ENCODE measurements around the gene REPIN1. TPM values are rescaled to one million over a fixed set of nuclear protein-coding genes. Genes with fewer than 3 reads are reported as not detected.
A peak's percentile ranks its signal among the peaks of the same experiment; 100 is the strongest.

The REPIN1 gene
- total RNA-seq, 3 donors from 2014 or later (not counting 1 experiment from before 2014, with no cell fraction given): 58.9 to 79.4 (median 76.5) TPM

GRCh38 chr7:150406312-150406566 is 37.6 kb downstream of the REPIN1 start:
- intact Hi-C loops (cut with micrococcal nuclease): no loop called here
- no peaks in the 10 kb centered on the region for H3K27me3 ChIP-seq (ENCODE audit: control insufficient read depth, insufficient read depth, low read length)
- peaks cover 12% of the 10 kb centered on the region for H3K36me3 ChIP-seq (ENCODE audit: control insufficient read depth, insufficient read depth, low read length)
- peak overlapping the region; percentile 94 for H3K4me3 Mint-ChIP-seq
- ATAC-seq: no peak
- H3K4me1 Mint-ChIP-seq: peaks cover 34 to 37% of the 10 kb centered on the region in 2 donors
- WGBS (ENCODE audit: insufficient coverage): 39% methylated on average over 2 of the region's 2 CpGs
- H3K27me3 Mint-ChIP-seq (ENCODE audit: low read depth in 2 of 2): no peaks in the 10 kb centered on the region
- H3K9me3 ChIP-seq (ENCODE audit: control insufficient read depth, insufficient read depth, low read length): no peaks in the 10 kb centered on the region
- TF ChIP-seq CTCF (IDR thresholded peaks at IDR 0.05): no peak
- peak overlapping the region; percentile 90 to 91 for H3K27ac Mint-ChIP-seq
- peak in 1 of 2 donors; percentile 52 for DNase-seq
- no peaks in the 10 kb centered on the region for H3K9me3 Mint-ChIP-seq
- no peaks in the 10 kb centered on the region for H3K36me3 Mint-ChIP-seq
- H3K4me1 ChIP-seq (ENCODE audit: control insufficient read depth, insufficient read depth, low read length): peaks cover 43% of the 10 kb centered on the region
- peak overlapping the region; percentile 89 for H3K27ac ChIP-seq (ENCODE audit: low read length)
- peak overlapping the region; percentile 87 for H3K4me3 ChIP-seq (ENCODE audit: low read length)

- H3K36me3 ChIP-seq (ENCODE audit: control insufficient read depth, insufficient read depth, low read length): peaks cover 12% of the 10 kb centered on the region
- H3K27me3 Mint-ChIP-seq (ENCODE audit: low read depth in 2 of 2): no peaks in the 10 kb centered on the region
- TF ChIP-seq CTCF (IDR thresholded peaks at IDR 0.05): no peak
- DNase-seq (peak in 1 of 2 donors; percentile 69), ATAC-seq (peak; percentile 42 to 64 (median 44))
- peaks cover 34 to 37% of the 10 kb centered on the region in 2 donors for H3K4me1 Mint-ChIP-seq
- H3K9me3 Mint-ChIP-seq: no peaks in the 10 kb centered on the region
- peak overlapping the region; percentile 94 for H3K4me3 Mint-ChIP-seq
- no peaks in the 10 kb centered on the region for H3K27me3 ChIP-seq (ENCODE audit: control insufficient read depth, insufficient read depth, low read length)
- intact Hi-C loops (cut with micrococcal nuclease): no loop called here
- H3K36me3 Mint-ChIP-seq: no peaks in the 10 kb centered on the region
- peak overlapping the region; percentile 90 to 91 for H3K27ac Mint-ChIP-seq
- H3K4me3 ChIP-seq (ENCODE audit: low read length): peak overlapping the region; percentile 87
- peak overlapping the region; percentile 89 for H3K27ac ChIP-seq (ENCODE audit: low read length)
- H3K4me1 ChIP-seq (ENCODE audit: control insufficient read depth, insufficient read depth, low read length): peaks cover 43% of the 10 kb centered on the region
- 29% methylated on average over 10 of the region's 10 CpGs for WGBS (ENCODE audit: insufficient coverage)
- H3K9me3 ChIP-seq (ENCODE audit: control insufficient read depth, insufficient read depth, low read length): no peaks in the 10 kb centered on the region
Measured at GRCh38 chr7:150406567-150407421, 38.2 kb downstream of the REPIN1 start.

GRCh38 chr7:150407588-150408392 is 39.2 kb downstream of the REPIN1 start:
- intact Hi-C loops (cut with micrococcal nuclease): no loop called here
- no peak for TF ChIP-seq CTCF (IDR thresholded peaks at IDR 0.05)
- H3K27ac ChIP-seq (ENCODE audit: low read length): peak overlapping the region; percentile 89
- 94% methylated on average over 91 of the region's 91 CpGs for WGBS (ENCODE audit: insufficient coverage)
- peaks cover 12% of the 10 kb centered on the region for H3K36me3 ChIP-seq (ENCODE audit: control insufficient read depth, insufficient read depth, low read length)
- H3K27me3 ChIP-seq (ENCODE audit: control insufficient read depth, insufficient read depth, low read length): no peaks in the 10 kb centered on the region
- no peaks in the 10 kb centered on the region for H3K36me3 Mint-ChIP-seq
- DNase-seq (no peak), ATAC-seq (no peak)
- H3K4me3 ChIP-seq (ENCODE audit: low read length): no peak overlapping the region
- H3K4me1 Mint-ChIP-seq: peaks cover 34 to 37% of the 10 kb centered on the region in 2 donors
- H3K4me3 Mint-ChIP-seq: no peak overlapping the region
- no peaks in the 10 kb centered on the region for H3K27me3 Mint-ChIP-seq (ENCODE audit: low read depth in 2 of 2)
- no peaks in the 10 kb centered on the region for H3K9me3 Mint-ChIP-seq
- peaks cover 43% of the 10 kb centered on the region for H3K4me1 ChIP-seq (ENCODE audit: control insufficient read depth, insufficient read depth, low read length)
- no peaks in the 10 kb centered on the region for H3K9me3 ChIP-seq (ENCODE audit: control insufficient read depth, insufficient read depth, low read length)
- peak overlapping the region in 1 of 2 donors; percentile 91 for H3K27ac Mint-ChIP-seq

Measured in natural killer cell (primary cell).